Activated CD4-positive, alpha-beta T cell treated with anti-CD3 and anti-CD28 coated beads for 24 hours (primary cell): ENCODE measurements around the gene CACUL1.
A peak's percentile ranks its signal among the peaks of the same experiment; 100 is the strongest.
"Not testable (repeated sequence)": the region's sequence is repeated elsewhere in the genome, so short reads cannot be mapped to it uniquely, and the experiment has no call there.

Source experiments
- DNase-seq, 2 donors: peaks; one replicate each; pipeline ENCODE4 v3.0.0-alpha.2; 2020; ENCODE audit warnings: low read depth in 2 of 2

The CACUL1 gene

GRCh38 chr10:118754556-118755423, at the start of gene CACUL1:
Gene CACUL1 (minus strand): TSS chr10:118754970. CDS start chr10:118754762, 208 bp downstream.
- DNase-seq: peak; percentile 97 to 99

GRCh38 chr10:118804262-118804773, 49.5 kb upstream of the CACUL1 start:
- no peak for DNase-seq

DNA sequence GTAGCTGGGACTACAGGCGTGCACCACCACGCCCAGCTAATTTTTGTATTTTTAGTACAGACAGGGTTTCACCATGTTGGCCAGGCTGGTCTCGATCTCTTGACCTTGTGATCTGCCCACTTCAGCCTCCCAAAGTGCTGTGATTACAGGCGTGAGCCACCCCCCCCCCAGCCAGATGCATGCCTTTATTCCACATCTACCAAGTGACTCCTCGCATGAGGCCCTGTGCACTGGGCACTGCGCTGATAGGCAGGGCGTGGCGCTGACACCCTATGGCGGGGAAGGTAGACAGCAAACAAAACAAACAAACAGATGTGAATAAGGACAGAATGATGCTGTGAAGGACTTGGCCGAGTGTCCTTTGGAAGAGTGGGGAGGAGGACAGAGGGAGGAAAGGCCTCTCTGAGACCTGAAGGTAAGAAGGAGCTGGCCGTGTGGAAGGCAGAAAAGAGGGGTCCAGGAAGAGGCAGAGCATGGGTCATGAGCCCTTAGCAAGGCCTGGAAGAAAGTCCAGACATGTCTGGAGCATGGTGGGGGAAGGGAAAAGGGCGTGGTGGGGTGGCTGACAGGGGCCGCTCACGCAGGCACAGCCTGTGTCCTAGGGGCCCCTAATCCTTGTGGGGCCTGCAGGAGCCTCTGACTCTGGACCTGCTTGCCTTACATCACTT, 47.5 kb upstream of the CACUL1 start:
- no peak for DNase-seq

- no peak for DNase-seq
Observed at GRCh38 chr10:118800920-118801319, 46.1 kb upstream of the CACUL1 start.

- DNase-seq: no peak
Observed at GRCh38 chr10:118799777-118800176, 45.0 kb upstream of the CACUL1 start.

GRCh38 chr10:118798231-118798662, 43.5 kb upstream of the CACUL1 start:
- DNase-seq: no peak

DNA sequence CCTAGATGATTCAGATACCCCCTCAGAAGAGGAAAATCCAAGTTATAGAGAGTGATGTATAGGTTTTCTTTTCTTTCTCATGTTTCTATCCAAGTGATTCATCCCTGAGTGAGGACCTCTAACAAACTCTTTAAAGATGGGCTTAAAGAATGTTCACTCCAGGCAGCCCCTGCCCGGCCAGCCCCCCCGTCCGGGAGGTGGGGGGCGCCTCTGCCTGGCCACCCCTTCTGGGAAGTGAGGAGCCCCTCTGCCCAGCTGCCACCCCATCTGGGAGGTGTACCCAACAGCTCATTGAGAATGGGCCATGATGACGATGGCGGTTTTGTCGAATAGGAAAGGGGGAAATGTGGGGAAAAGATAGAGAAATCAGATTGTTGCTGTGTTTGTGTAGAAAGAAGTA, 40.2 kb upstream of the CACUL1 start:
- not testable (repeated sequence) for DNase-seq

GRCh38 chr10:118793545-118793944, 38.8 kb upstream of the CACUL1 start:
- DNase-seq: no peak

DNA sequence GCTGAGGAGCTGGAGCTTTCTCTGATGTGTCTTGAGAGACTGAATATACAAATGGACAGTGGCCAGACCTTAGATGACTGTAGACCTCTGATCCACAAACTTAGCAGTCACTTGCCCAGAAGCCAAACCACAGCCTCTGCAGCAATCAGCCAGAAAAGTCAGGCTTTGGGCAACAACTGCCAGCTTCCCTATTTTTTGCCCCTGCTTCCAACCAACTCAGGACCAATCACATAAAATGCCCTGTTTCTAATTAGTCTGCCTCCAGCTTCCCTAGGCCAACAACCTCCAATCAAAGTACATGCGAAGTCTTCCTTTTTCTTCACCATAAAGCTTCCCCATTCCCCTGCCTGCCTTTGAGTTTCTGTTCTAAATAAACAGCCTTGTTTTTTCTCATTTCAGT, 37.8 kb upstream of the CACUL1 start:
- no peak for DNase-seq

GRCh38 chr10:118790058-118790457, 35.3 kb upstream of the CACUL1 start:
- DNase-seq: no peak

GRCh38 chr10:118785551-118785950, 30.8 kb upstream of the CACUL1 start:
- no peak for DNase-seq

GRCh38 chr10:118783776-118784545, 29.2 kb upstream of the CACUL1 start:
- no peak for DNase-seq

DNA sequence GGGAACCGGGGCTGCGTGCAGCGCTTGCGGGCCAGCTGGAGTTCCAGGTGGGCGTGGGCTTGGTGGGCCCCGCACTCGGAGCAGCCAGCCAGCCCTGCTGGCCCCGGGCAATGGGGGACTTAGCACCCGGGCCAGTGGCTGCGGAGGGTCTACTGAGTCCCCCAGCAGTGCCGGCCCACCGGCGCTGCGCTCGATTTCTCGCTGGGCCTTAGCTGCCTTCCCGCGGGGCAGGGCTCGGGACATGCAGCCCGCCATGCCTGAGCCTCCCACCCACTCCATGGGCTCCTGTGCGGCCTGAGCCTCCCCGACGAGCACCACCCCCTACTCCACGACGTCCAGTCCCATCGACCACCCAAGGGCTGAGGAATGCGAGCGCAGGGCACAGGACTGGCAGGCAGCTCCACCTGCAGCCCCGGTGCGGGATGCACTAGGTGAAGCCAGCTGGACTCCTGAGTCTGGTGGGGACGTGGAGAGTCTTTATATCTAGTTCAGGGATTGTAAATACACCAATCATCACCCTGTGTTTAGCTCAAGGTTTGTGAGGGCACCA, 28.2 kb upstream of the CACUL1 start:
- DNase-seq: not testable (repeated sequence)

DNA sequence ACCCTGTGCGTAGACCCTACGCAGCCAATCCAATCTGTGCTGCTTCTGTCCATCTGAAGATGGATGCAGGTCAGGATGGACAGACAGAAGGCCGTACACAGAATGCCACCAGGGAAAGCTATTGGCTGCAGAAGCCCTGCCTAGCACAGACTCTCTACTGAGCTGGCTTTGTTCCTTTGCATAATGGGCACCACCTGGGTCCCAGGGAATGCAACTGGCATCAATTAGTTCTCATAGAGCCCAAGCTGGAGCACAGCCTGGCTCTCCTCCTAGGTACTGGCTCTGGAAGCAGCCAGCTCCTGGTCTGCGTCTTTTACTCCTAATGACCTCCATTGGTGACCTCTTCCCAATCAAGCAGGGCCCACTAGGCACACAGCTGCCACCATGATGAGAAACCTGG, 26.8 kb upstream of the CACUL1 start:
- DNase-seq: no peak

- no peak for DNase-seq
Observed at GRCh38 chr10:118778727-118779126, 24.0 kb upstream of the CACUL1 start.

DNA sequence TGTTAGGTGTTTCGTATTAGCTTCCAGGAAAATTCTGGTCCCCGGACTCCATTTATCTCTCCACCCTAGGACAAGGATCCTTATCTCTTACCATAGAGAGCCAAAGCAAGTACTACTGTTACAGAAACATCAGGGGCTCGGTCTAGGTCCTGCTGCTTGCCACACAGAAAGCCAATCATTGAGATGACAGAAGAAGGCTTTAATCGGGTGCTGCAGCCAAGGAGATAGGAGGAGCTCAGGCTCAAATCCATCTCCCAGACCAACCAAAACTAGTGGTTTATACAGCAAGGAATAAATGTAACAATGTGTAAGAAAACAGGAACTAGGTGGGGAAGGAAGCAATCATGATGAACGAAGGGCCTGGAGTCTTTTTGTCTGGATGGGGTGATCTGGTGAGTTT, 22.2 kb upstream of the CACUL1 start:
- DNase-seq: no peak

- no peak for DNase-seq
Observed at GRCh38 chr10:118776033-118776432, 21.3 kb upstream of the CACUL1 start.

DNA sequence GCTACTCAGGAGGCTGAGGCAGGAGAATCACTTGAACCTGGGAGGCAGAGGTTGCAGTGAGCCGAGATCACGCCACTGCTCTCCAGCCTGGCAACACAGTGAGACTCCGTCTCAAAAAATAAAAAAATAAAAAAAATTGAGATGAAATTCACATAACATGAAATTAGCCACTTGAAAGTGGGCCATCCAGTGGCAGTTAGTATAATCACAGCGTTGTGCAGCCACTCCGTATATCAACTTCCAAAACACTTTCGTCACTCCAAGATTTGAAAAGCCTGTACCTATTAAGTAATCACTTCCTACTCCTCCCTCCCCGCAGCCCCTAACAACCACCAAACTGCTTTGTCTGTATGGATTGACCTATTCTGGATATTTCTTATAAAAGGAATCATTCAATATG, 20.7 kb upstream of the CACUL1 start:
- DNase-seq: no peak

- DNase-seq: no peak
Observed at GRCh38 chr10:118773041-118773440, 18.3 kb upstream of the CACUL1 start.

DNA sequence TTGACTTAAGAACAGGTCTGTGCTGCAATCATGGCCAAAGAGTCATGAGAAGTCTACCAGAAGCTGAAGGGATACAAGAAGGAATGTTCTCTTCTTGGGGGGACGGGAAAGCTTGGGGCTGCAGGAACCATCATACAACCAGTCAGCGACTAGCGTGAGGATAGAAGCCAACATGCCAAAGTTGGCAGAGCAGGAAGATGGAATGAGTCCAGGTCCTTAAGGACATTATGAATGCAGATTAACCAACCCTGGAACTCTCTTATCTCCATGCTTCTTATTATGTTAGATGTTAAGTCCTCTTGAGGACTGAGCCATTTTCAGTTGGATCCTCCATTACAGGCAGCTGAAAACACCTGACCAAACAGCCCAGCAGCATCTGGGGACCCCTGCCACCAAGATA, 17.2 kb upstream of the CACUL1 start:
- DNase-seq: no peak

DNA sequence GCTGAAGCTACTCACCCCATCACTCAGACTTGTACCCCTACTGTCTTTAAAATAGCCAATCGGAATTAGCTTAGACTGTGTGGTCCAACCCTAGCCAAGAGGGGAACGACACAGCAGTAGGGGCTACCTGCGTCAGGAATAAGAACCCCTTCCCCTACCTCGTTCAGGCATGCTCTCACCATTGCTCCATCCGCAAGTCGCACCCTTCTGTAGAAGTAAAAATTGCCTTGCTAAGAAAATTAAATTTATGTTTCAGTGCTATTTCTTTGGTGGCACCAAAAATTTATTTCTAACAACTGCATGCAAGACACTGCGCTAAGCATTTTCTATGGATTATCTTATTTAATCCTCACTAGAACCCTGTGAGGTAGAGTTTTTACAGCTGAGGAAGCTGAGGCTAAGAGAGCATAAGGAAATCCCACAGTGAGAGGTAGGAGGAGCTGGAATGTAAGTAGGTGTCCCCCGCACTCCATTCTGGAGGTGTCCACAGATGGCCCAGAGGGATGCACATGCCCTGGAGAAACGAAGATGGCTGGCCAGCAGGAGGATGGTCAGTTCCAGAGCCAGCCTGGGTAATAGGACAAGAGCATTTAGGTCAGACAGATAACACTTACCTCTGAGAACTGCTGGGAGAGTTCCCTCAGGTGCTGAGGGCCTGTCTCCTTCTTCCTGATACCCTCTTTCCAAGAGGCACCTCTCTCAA, 15.3 kb upstream of the CACUL1 start:
- no peak for DNase-seq
